CD14-positive monocyte (primary cell): ENCODE measurements around the gene TECPR1. TPM values are rescaled to one million over a fixed set of nuclear protein-coding genes. Genes with fewer than 3 reads are reported as not detected.
A peak's percentile ranks its signal among the peaks of the same experiment; 100 is the strongest.

Source experiments
- DNase-seq, 3 donors: peaks; one replicate each; pipeline ENCODE4 v3.0.0-alpha.2; 2011 to 2022
- H2AFZ ChIP-seq: 2 replicates; pipeline ENCODE4 v1.6.0; 2012; ENCODE audit warnings: mild to moderate bottlenecking, low read depth, low read length, inconsistent platforms; ENCODE audit not compliant: insufficient read depth, poor library complexity, severe bottlenecking
- H3K27ac ChIP-seq, 2 donors: 1 replicate in 1 of 2; 2 replicates in 1 of 2; pipeline ENCODE4 v1.5.1; 2012 to 2013; ENCODE audit warnings: low read length in 2 of 2, control low read depth in 1 of 2, inconsistent platforms in 1 of 2, low read depth in 1 of 2, mild to moderate bottlenecking in 1 of 2
- H3K27me3 ChIP-seq, 2 donors: one replicate each; pipeline versions ENCODE4 v1.6.0 to v1.6.1; 2011 to 2013; ENCODE audit warnings: low read length in 2 of 2; ENCODE audit not compliant: control insufficient read depth in 2 of 2, insufficient read depth in 2 of 2
- H3K36me3 ChIP-seq, 2 donors: replicated peaks in 1 of 2; 1 replicate in 1 of 2; 2 replicates in 1 of 2; pipeline versions ENCODE4 v1.5.1 to v1.6.1; 2012 to 2013; ENCODE audit warnings: low read length in 2 of 2, control low read depth in 1 of 2, inconsistent platforms in 1 of 2, mild to moderate bottlenecking in 1 of 2; ENCODE audit not compliant: insufficient read depth in 2 of 2, control insufficient read depth in 1 of 2
- H3K4me1 ChIP-seq, 2 donors: 1 replicate in 1 of 2; 2 replicates in 1 of 2; pipeline versions ENCODE4 v1.5.1 to v1.6.1; 2012 to 2013; ENCODE audit warnings: low read length in 2 of 2, control low read depth in 1 of 2, inconsistent platforms in 1 of 2, mild to moderate bottlenecking in 1 of 2, moderate library complexity in 1 of 2; ENCODE audit not compliant: insufficient read depth in 2 of 2, control insufficient read depth in 1 of 2
- H3K4me2 ChIP-seq: replicated peaks from 2 replicates; pipeline ENCODE3; 2012; ENCODE audit warnings: low read length, moderate library complexity, mild to moderate bottlenecking; ENCODE audit not compliant: poor library complexity, severe bottlenecking; ENCODE audit errors: extremely low read depth
- H3K4me3 ChIP-seq, 3 experiments: fragments of 200-600 bp in 1 of 3; sonication (generic) in 1 of 3; replicated peaks in 1 of 3; 1 replicate in 2 of 3; 2 replicates in 1 of 3; pipeline ENCODE4 v1.5.1; 2011 to 2013; ENCODE audit warnings: low read length in 3 of 3, mild to moderate bottlenecking in 3 of 3, control low read depth in 2 of 3, low read depth in 2 of 3, inconsistent platforms in 1 of 3, moderate library complexity in 1 of 3
- H3K79me2 ChIP-seq: 2 replicates; pipeline ENCODE4 v1.6.0; 2012; ENCODE audit warnings: mild to moderate bottlenecking, control low read depth, inconsistent platforms, low read length, moderate library complexity; ENCODE audit not compliant: insufficient read depth
- H3K9ac ChIP-seq: 2 replicates; pipeline ENCODE4 v1.6.0; 2017; ENCODE audit warnings: low read length, mild to moderate bottlenecking; ENCODE audit not compliant: insufficient read depth, poor library complexity, severe bottlenecking
- H3K9me3 ChIP-seq, 2 donors: replicated peaks in 1 of 2; 1 replicate in 1 of 2; 2 replicates in 1 of 2; pipeline versions ENCODE4 v1.5.1 to v1.6.1; 2012 to 2013; ENCODE audit warnings: low read length in 2 of 2, control low read depth in 1 of 2; ENCODE audit not compliant: control insufficient read depth in 1 of 2, insufficient read depth in 1 of 2
- H4K20me1 ChIP-seq: 2 replicates; pipeline ENCODE4 v1.6.0; 2012; ENCODE audit warnings: mild to moderate bottlenecking, low read length, control low read depth, moderate library complexity; ENCODE audit not compliant: insufficient read depth
- H3K27ac Mint-ChIP-seq, 7 donors: one replicate each; pipeline ENCODE4 v1.8.0; 2020; ENCODE audit warnings: mild to moderate bottlenecking in 7 of 7, mixed read lengths in 7 of 7, moderate library complexity in 6 of 7, inconsistent platforms in 2 of 7
- H3K27me3 Mint-ChIP-seq, 3 donors: one replicate each; pipeline ENCODE4 v1.8.0; 2021 to 2022; ENCODE audit warnings: low read depth in 3 of 3, mild to moderate bottlenecking in 3 of 3, mixed read lengths in 3 of 3, moderate library complexity in 3 of 3, inconsistent platforms in 1 of 3
- H3K36me3 Mint-ChIP-seq, 2 donors: one replicate each; pipeline ENCODE4 v1.8.0; 2020; ENCODE audit warnings: mixed read lengths in 2 of 2, inconsistent platforms in 1 of 2, mild to moderate bottlenecking in 1 of 2
- H3K4me1 Mint-ChIP-seq: one replicate; pipeline ENCODE4 v1.8.0; 2020; ENCODE audit warnings: mild to moderate bottlenecking, mixed read lengths
- H3K4me3 Mint-ChIP-seq, 2 donors: one replicate each; pipeline ENCODE4 v1.8.0; 2020; ENCODE audit warnings: mild to moderate bottlenecking in 2 of 2, mixed read lengths in 2 of 2, moderate library complexity in 1 of 2
- H3K9me3 Mint-ChIP-seq, 7 donors: one replicate each; pipeline ENCODE4 v1.8.0; 2020 to 2022; ENCODE audit warnings: mixed read lengths in 7 of 7, mild to moderate bottlenecking in 6 of 7, moderate library complexity in 6 of 7, inconsistent platforms in 2 of 7
- WGBS: methylation state at CpG from one replicate; pipeline ENCODE4 v1.1.5; 2013; ENCODE audit warnings: missing lambda C conversion rate; ENCODE audit not compliant: insufficient coverage; 5-methylcytosine and 5-hydroxymethylcytosine counted together
- intact Hi-C, 2 donors: fragments of 100-400 bp; cut with micrococcal nuclease; formaldehyde crosslinking; loops; one replicate each; pipeline versions ENCODE4 v1.15.0 to v1.15.1; 2023
- polyA plus RNA-seq, 3 donors: library from polyadenylated mRNA; depleted of rRNA in 1 of 3; unstranded in 2 of 3; stranded (reverse) in 1 of 3; fragments of 300-500 nt in 2 of 3; fragments of >200 nt in 1 of 3; fragmentation: Illumina TruSeq in 2 of 3; gene quantifications; 1 replicate in 2 of 3; 2 replicates in 1 of 3; pipeline ENCODE4 v1.2.3, GENCODE V29; 2012 to 2021
- TF ChIP-seq, protein P1 (sequence below): fragments of 200-600 bp; IDR thresholded peaks from one replicate; pipeline ENCODE4 v1.8.0; 2022; ENCODE audit warnings: antibody characterized with exemption, mild to moderate bottlenecking

The TECPR1 gene
- polyA plus RNA-seq, 3 donors, result 5.7 to 20.0 (median 10.2) TPM

DNA sequence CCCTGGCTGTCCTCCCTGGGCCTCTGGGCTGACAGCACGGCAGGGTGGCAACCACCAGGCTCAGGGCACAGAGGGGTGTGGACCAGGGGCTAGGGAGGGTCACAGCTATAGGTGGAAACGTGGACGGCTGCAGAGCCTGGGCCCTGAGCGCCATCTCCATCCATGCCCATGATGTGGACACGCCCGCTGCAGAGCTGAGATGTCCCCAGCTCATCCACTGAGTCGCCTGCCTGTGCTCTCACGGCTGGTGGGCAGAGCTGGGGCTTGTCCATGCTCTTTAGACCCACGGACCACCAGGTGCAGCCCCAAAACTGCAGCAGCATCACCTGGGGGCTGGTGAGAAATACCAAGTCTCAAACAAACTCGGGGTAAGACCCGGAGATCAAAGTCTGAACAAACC, 16.1 kb downstream of the TECPR1 start:
- Mint-ChIP-seq H3K27me3 (no peaks in the 10 kb centered on the region), H3K9me3 (peaks cover 0 to 2% (median 0%) of the 10 kb centered on the region in 7 donors), H3K27ac (peak overlapping the region in 1 of 7 donors; percentile 25), H3K36me3 (peaks cover 67 to 89% of the 10 kb centered on the region in 2 donors), H3K4me1 (no peaks in the 10 kb centered on the region), H3K4me3 (no peak overlapping the region)
- H3K4me3 ChIP-seq, result no peak overlapping the region
- no peaks in the 10 kb centered on the region for H3K27me3 ChIP-seq
- H3K27ac ChIP-seq, result no peak overlapping the region
- H3K36me3 ChIP-seq, result peaks cover 69 to 90% of the 10 kb centered on the region in 2 donors
- H3K9ac ChIP-seq, result no peak overlapping the region
- DNase-seq, result no peak
- intact Hi-C loops, result no loop called here
- WGBS, result 97% methylated on average over 9 of the region's 11 CpGs
- H2AFZ ChIP-seq, result no peak overlapping the region
- no peaks in the 10 kb centered on the region for H3K4me1 ChIP-seq
- H3K4me2 ChIP-seq, result no peak overlapping the region
- peaks cover 3% of the 10 kb centered on the region for H4K20me1 ChIP-seq
- no peaks in the 10 kb centered on the region for H3K79me2 ChIP-seq
- H3K9me3 ChIP-seq, result no peaks in the 10 kb centered on the region
- TF ChIP-seq, protein P1, sequence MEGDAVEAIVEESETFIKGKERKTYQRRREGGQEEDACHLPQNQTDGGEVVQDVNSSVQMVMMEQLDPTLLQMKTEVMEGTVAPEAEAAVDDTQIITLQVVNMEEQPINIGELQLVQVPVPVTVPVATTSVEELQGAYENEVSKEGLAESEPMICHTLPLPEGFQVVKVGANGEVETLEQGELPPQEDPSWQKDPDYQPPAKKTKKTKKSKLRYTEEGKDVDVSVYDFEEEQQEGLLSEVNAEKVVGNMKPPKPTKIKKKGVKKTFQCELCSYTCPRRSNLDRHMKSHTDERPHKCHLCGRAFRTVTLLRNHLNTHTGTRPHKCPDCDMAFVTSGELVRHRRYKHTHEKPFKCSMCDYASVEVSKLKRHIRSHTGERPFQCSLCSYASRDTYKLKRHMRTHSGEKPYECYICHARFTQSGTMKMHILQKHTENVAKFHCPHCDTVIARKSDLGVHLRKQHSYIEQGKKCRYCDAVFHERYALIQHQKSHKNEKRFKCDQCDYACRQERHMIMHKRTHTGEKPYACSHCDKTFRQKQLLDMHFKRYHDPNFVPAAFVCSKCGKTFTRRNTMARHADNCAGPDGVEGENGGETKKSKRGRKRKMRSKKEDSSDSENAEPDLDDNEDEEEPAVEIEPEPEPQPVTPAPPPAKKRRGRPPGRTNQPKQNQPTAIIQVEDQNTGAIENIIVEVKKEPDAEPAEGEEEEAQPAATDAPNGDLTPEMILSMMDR, result no peak

DNA sequence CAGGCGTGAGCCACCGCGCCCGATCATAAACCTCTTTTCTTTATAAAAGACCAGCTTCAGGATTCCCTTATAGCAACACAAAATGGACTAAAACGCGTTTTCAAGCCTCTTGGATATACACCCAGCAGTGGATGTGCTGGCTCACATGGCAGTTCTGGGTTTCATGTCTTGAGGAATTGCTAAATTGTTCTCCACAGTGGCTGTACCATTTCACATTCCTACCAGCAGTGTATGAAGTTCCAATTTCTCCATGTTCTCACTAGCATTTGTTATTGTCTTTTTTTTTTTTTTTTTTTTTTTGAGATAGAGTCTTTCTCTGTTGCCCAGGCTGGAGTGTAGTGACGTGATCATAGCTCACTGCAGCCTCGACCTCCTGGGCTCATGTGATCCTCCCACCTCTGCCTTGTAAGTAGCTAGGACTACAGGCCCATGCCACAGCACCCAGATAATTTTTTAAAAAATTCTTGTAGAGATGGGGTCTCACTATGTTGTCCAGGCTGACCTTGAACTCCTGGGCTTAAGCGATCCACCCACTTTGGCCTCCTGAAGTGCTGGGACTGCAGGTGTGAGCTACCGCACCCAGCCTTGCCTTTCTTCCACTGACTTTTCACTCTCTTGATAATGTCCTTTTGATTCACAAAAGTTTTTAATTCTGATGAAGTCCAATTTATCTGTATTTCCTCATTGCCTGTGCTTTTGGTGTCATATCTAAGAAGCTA, 17.4 kb downstream of the TECPR1 start:
- no peaks in the 10 kb centered on the region for H3K27me3 Mint-ChIP-seq
- Histone ChIP-seq H3K27ac (no peak overlapping the region), H3K4me3 (no peak overlapping the region), H3K4me1 (no peaks in the 10 kb centered on the region), H3K9ac (no peak overlapping the region), H4K20me1 (no peaks in the 10 kb centered on the region), H3K4me2 (no peak overlapping the region), H3K9me3 (no peaks in the 10 kb centered on the region), H3K79me2 (no peaks in the 10 kb centered on the region), H3K36me3 (peaks cover 65 to 90% of the 10 kb centered on the region in 2 donors), H3K27me3 (no peaks in the 10 kb centered on the region), H2AFZ (no peak overlapping the region)
- intact Hi-C loops, result no loop called here
- WGBS, result 98% methylated on average over 8 of the region's 10 CpGs
- no peak overlapping the region for H3K4me3 Mint-ChIP-seq
- TF ChIP-seq, protein P1, result no peak
- no peak for DNase-seq
- no peak overlapping the region for H3K27ac Mint-ChIP-seq
- H3K4me1 Mint-ChIP-seq, result no peaks in the 10 kb centered on the region
- H3K9me3 Mint-ChIP-seq, result peaks cover 0 to 2% (median 0%) of the 10 kb centered on the region in 7 donors
- peaks cover 63 to 88% of the 10 kb centered on the region in 2 donors for H3K36me3 Mint-ChIP-seq
